GM23338 (cell line): ENCODE data around the gene UBAP1L. TPM values are rescaled to one million over a fixed set of nuclear protein-coding genes. Genes with fewer than 3 reads are reported as not detected.
"Not testable (repeated sequence)": the region's sequence is repeated elsewhere in the genome, so short reads cannot be mapped to it uniquely, and the experiment has no call there.

Experiments
- ATAC-seq: fragments of 200-7000 bp; cut with Tn5 transposase; 3 replicates; pipeline ENCODE4 v1.9.1; 2020
- DNase-seq: peaks from one replicate; pipeline ENCODE4 v3.0.0-alpha.2; 2015; ENCODE audit warnings: low spot score
- H2AFZ ChIP-seq: fragments of 200-600 bp; sonication (generic); 2 replicates; pipeline ENCODE4 v1.8.0; 2016; ENCODE audit warnings: antibody characterized with exemption, mild to moderate bottlenecking, moderate library complexity
- H3F3A ChIP-seq: fragments of 200-600 bp; sonication (generic); replicated peaks from 2 replicates; pipeline ENCODE4 v1.8.0; 2017; ENCODE audit warnings: antibody characterized with exemption, mixed run types, low read depth
- H3K27ac ChIP-seq: fragments of 200-600 bp; sonication (generic); 2 replicates; pipeline ENCODE4 v1.6.1; 2016; ENCODE audit warnings: low read depth
- H3K27me3 ChIP-seq: fragments of 200-600 bp; sonication (generic); 2 replicates; pipeline ENCODE4 v1.8.0; 2016; ENCODE audit warnings: mild to moderate bottlenecking, mixed run types, moderate library complexity; ENCODE audit not compliant: insufficient read depth
- H3K36me3 ChIP-seq: fragments of 200-600 bp; sonication (generic); 2 replicates; pipeline ENCODE4 v1.8.0; 2016; ENCODE audit warnings: mild to moderate bottlenecking; ENCODE audit not compliant: insufficient read depth
- H3K4me1 ChIP-seq: fragments of 200-600 bp; sonication (generic); 2 replicates; pipeline ENCODE4 v1.8.0; 2016; ENCODE audit warnings: mild to moderate bottlenecking, moderate library complexity; ENCODE audit not compliant: insufficient read depth
- H3K4me2 ChIP-seq: fragments of 200-600 bp; sonication (generic); 2 replicates; pipeline ENCODE4 v1.7.1; 2017; ENCODE audit warnings: mixed run types
- H3K4me3 ChIP-seq: fragments of 200-600 bp; sonication (generic); 2 replicates; pipeline ENCODE4 v1.6.1; 2016; ENCODE audit warnings: mixed run types
- H3K79me2 ChIP-seq: fragments of 200-600 bp; sonication (generic); replicated peaks from 2 replicates; pipeline ENCODE4 v1.8.0; 2017; ENCODE audit warnings: mild to moderate bottlenecking; ENCODE audit not compliant: insufficient read depth
- H3K9me2 ChIP-seq: fragments of 200-600 bp; sonication (generic); 2 replicates; pipeline ENCODE4 v1.8.0; 2017; ENCODE audit not compliant: insufficient read depth
- H4K20me1 ChIP-seq: fragments of 200-600 bp; sonication (generic); replicated peaks from 2 replicates; pipeline ENCODE4 v1.8.0; 2017; ENCODE audit warnings: mild to moderate bottlenecking; ENCODE audit not compliant: insufficient read depth
- H3K27ac Mint-ChIP-seq: 2 replicates; pipeline ENCODE4 v1.8.0; 2020; ENCODE audit warnings: inconsistent platforms, mild to moderate bottlenecking, moderate library complexity, mixed read lengths
- H3K27me3 Mint-ChIP-seq: 3 replicates; pipeline ENCODE4 v1.8.0; 2022; ENCODE audit warnings: low read depth, mild to moderate bottlenecking, moderate library complexity, mixed read lengths, inconsistent platforms; ENCODE audit not compliant: insufficient read depth, poor library complexity
- H3K36me3 Mint-ChIP-seq: 3 replicates; pipeline ENCODE4 v1.8.0; 2021; ENCODE audit warnings: low read depth, mild to moderate bottlenecking, inconsistent platforms, moderate library complexity, mixed read lengths
- H3K4me1 Mint-ChIP-seq: 3 replicates; pipeline ENCODE4 v1.8.0; 2020; ENCODE audit warnings: mild to moderate bottlenecking, inconsistent platforms, mixed read lengths
- H3K4me3 Mint-ChIP-seq: 3 replicates; pipeline ENCODE4 v1.8.0; 2021; ENCODE audit warnings: moderate library complexity, mild to moderate bottlenecking, inconsistent platforms, mixed read lengths
- H3K9me3 Mint-ChIP-seq: 3 replicates; pipeline ENCODE4 v1.8.0; 2020; ENCODE audit warnings: moderate library complexity, mild to moderate bottlenecking, inconsistent platforms, mixed read lengths
- EZH2phosphoT487 ChIP-seq: fragments of 200-600 bp; sonication (generic); IDR thresholded peaks from one replicate; pipeline ENCODE4 v1.8.1; 2018; ENCODE audit warnings: antibody characterized with exemption; ENCODE audit not compliant: unreplicated experiment
- ZNF114 ChIP-seq: fragments of 250-450 bp; sonication (Bioruptor Pico); IDR thresholded peaks from 2 replicates; pipeline ENCODE4 v1.5.0; 2020; ENCODE audit warnings: mild to moderate bottlenecking, moderate library complexity
- polyA plus RNA-seq: library from polyadenylated mRNA; unstranded; fragments of >200 nt; fragmentation: Nextera tagmentation; extraction: Ambion mirVana; gene quantifications from 2 replicates; pipeline ENCODE4 v1.2.1, GENCODE V29; 2016
- total RNA-seq: library from RNA; depleted of rRNA; stranded (reverse); fragments of >200 nt; shearing (Covaris generic); gene quantifications from 2 replicates; pipeline ENCODE4 v1.2.3, GENCODE V29; 2014
- TF ChIP-seq, protein P1 (sequence below), 2 experiments: fragments of 200-600 bp in 1 of 2; sonication (generic) in 1 of 2; conservative IDR thresholded peaks; 2 replicates each; pipeline versions ENCODE4 v1.5.1 to v1.6.1; 2016 to 2017; ENCODE audit warnings: antibody characterized with exemption in 2 of 2, low read depth in 2 of 2, mild to moderate bottlenecking in 2 of 2, moderate library complexity in 1 of 2
- TF ChIP-seq, protein P2 (sequence below): IDR thresholded peaks from 2 replicates; pipeline ENCODE4 v1.6.1; 2016; ENCODE audit warnings: antibody characterized with exemption

UBAP1L gene
- total and polyA plus RNA-seq, 2 experiments from 2014 or later = 0.53 to 1.5 TPM

DNA sequence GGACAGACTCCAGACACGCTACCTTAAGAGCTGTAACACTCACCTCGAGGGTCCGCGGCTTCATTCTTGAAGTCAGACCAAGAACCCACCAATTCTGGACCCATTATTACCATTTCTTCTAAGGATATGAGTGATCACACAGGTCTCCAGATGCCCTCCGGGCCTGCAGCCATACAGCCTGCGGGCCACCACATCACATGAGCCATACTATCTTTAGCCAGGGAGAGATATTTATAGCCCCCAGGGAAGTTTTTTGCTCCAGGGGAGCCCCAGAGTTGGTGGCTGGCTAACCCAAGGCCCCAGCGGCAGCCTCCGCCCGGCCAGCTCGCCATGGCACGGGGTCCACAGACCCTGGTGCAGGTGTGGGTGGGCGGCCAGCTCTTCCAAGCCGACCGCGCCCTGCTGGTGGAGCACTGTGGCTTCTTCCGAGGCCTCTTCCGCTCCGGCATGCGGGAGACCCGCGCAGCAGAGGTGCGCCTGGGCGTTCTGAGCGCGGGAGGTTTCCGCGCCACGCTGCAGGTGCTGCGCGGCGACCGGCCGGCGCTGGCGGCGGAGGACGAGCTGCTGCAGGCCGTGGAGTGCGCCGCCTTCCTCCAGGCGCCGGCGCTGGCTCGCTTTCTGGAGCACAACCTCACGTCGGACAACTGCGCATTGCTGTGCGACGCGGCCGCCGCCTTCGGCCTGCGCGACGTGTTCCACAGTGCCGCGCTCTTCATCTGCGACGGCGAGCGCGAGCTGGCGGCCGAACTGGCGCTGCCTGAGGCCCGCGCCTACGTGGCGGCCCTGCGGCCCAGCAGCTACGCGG, 38.3 kb downstream of the UBAP1L start, which contains the start of gene KBTBD13 (continued):
- TF ChIP-seq, protein P1, sequence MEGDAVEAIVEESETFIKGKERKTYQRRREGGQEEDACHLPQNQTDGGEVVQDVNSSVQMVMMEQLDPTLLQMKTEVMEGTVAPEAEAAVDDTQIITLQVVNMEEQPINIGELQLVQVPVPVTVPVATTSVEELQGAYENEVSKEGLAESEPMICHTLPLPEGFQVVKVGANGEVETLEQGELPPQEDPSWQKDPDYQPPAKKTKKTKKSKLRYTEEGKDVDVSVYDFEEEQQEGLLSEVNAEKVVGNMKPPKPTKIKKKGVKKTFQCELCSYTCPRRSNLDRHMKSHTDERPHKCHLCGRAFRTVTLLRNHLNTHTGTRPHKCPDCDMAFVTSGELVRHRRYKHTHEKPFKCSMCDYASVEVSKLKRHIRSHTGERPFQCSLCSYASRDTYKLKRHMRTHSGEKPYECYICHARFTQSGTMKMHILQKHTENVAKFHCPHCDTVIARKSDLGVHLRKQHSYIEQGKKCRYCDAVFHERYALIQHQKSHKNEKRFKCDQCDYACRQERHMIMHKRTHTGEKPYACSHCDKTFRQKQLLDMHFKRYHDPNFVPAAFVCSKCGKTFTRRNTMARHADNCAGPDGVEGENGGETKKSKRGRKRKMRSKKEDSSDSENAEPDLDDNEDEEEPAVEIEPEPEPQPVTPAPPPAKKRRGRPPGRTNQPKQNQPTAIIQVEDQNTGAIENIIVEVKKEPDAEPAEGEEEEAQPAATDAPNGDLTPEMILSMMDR (conservative IDR thresholded peaks at IDR 0.05; ENCODE audit: low read depth in 2 of 2) = no peak
- TF ChIP-seq ZNF114 (CRISPR knock-in tag) (no peak), EZH2phosphoT487 (no peak)
- TF ChIP-seq, protein P2, sequence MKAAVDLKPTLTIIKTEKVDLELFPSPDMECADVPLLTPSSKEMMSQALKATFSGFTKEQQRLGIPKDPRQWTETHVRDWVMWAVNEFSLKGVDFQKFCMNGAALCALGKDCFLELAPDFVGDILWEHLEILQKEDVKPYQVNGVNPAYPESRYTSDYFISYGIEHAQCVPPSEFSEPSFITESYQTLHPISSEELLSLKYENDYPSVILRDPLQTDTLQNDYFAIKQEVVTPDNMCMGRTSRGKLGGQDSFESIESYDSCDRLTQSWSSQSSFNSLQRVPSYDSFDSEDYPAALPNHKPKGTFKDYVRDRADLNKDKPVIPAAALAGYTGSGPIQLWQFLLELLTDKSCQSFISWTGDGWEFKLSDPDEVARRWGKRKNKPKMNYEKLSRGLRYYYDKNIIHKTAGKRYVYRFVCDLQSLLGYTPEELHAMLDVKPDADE = no peak

DNA sequence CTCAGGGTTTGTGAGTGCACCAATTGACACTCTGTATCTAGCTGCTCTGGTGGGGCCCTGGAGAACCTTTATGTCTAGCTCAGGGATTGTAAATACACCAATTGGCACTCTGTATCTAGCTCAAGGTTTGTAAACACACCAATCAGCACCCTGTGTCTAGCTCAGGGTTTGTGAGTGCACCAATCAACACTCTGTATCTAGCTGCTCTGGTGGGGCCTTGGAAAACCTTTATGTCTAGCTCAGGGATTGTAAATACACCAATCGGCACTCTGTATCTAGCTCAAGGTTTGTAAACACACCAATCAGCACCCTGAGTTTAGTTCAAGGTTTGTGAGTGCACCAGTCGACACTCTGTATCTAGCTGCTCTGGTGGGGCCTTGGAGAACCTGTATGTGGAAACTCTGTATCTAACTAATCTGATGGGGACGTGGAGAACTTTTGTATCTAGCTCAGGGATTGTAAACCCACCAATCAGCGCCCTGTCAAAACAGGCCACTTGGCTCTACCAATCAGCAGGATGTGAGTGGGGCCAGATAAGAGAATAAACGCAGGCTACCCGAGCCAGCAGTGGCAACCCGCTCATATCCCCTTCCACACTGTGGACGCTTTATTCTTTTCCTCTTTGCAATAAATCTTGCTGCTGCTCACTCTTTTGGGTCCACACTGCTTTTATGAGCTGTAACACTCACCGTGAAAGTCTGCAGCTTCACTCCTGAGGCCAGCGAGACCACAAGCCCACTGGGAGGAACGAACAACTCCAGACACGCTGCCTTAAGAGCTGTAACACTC, 39.2 kb downstream of the UBAP1L start:
- not testable (repeated sequence) for H3K4me1 ChIP-seq, H3K4me2 ChIP-seq, H3K4me3 Mint-ChIP-seq, H3F3A ChIP-seq, H3K27me3 ChIP-seq, H3K79me2 ChIP-seq, H2AFZ ChIP-seq, H4K20me1 ChIP-seq, H3K36me3 ChIP-seq, ATAC-seq, DNase-seq, H3K27ac ChIP-seq, H3K4me3 ChIP-seq, H3K36me3 Mint-ChIP-seq, H3K9me2 ChIP-seq, H3K27ac Mint-ChIP-seq, H3K9me3 Mint-ChIP-seq
- Mint-ChIP-seq H3K4me1 (peaks cover 15% of the 10 kb centered on the region), H3K27me3 (peaks cover 14% of the 10 kb centered on the region)

DNA sequence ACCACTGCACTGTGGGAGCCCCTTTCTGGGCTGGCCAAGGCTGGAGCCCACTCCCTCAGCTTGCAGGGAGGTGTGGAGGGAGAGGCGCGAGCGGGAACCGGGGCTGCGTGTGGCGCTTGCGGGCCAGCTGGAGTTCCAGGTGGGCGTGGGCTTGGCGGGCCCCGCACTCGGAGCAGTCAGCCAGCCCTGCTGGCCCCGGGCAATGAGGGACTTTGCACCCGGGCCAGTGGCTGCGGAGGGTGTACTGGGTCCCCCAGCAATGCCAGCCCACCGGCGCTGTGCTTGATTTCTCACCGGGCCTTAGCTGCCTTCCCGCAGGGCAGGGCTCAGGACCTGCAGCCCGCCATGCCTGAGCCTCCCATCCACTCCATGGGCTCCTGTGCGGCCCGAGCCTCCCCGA, 40.1 kb downstream of the UBAP1L start:
- not testable (repeated sequence) for H3F3A ChIP-seq, H3K27me3 ChIP-seq, ATAC-seq, H3K79me2 ChIP-seq, H3K36me3 Mint-ChIP-seq, H2AFZ ChIP-seq, H3K4me3 Mint-ChIP-seq, H3K9me3 Mint-ChIP-seq, H3K9me2 ChIP-seq, H3K4me2 ChIP-seq, DNase-seq, H3K27ac Mint-ChIP-seq, H3K36me3 ChIP-seq, H4K20me1 ChIP-seq, H3K4me3 ChIP-seq, H3K4me1 ChIP-seq, H3K27ac ChIP-seq
- H3K4me1 Mint-ChIP-seq = peaks cover 15% of the 10 kb centered on the region
- peaks cover 14% of the 10 kb centered on the region for H3K27me3 Mint-ChIP-seq
